SK-N-SH treated with all-trans-retinoic acid at 6 μM for 48 hours (cell line): Measurements from ENCODE around the gene CAMKMT.

Experiments
- ATAC-seq: fragments of 200-7000 bp; cut with Tn5 transposase; 3 replicates; pipeline ENCODE4 v1.9.1; 2020; ENCODE audit warnings: mild to moderate bottlenecking, moderate library complexity
- ARNTL ChIP-seq: fragments of 450-650 bp; formaldehyde crosslinking; IDR thresholded peaks from 2 replicates; pipeline ENCODE4 v1.5.0; 2020; ENCODE audit warnings: low read depth, mild to moderate bottlenecking, moderate library complexity, borderline replicate concordance
- BACH2 ChIP-seq: fragments of 250-450 bp; sonication (Bioruptor Pico); IDR thresholded peaks from 2 replicates; pipeline ENCODE4 v1.9.0; 2021; ENCODE audit warnings: mild to moderate bottlenecking, borderline replicate concordance
- CREB5 ChIP-seq: fragments of 250-450 bp; sonication (Bioruptor Pico); IDR thresholded peaks from 2 replicates; pipeline ENCODE4 v1.5.1; 2020; ENCODE audit warnings: low read depth, mild to moderate bottlenecking, moderate library complexity
- CSDC2 ChIP-seq: fragments of 250-450 bp; sonication (Bioruptor Pico); IDR thresholded peaks from 2 replicates; pipeline ENCODE4 v1.5.0; 2020; ENCODE audit warnings: mild to moderate bottlenecking, moderate library complexity
- CSRNP3 ChIP-seq: fragments of 250-450 bp; sonication (Bioruptor Pico); IDR thresholded peaks from 2 replicates; pipeline ENCODE4 v1.5.1; 2021; ENCODE audit warnings: mild to moderate bottlenecking, moderate library complexity
- ESRRG ChIP-seq: fragments of 250-450 bp; sonication (Bioruptor Pico); IDR thresholded peaks from 2 replicates; pipeline ENCODE4 v1.6.1; 2021; ENCODE audit warnings: mild to moderate bottlenecking
- GLIS3 ChIP-seq: fragments of 250-450 bp; sonication (Bioruptor Pico); IDR thresholded peaks from 2 replicates; pipeline ENCODE4 v1.5.0; 2020; ENCODE audit warnings: mild to moderate bottlenecking, moderate library complexity
- ISL1 ChIP-seq: fragments of 250-450 bp; sonication (Bioruptor Pico); IDR thresholded peaks from 2 replicates; pipeline ENCODE4 v2.1.2; 2022; ENCODE audit warnings: mild to moderate bottlenecking, moderate library complexity
- OSR1 ChIP-seq: fragments of 250-450 bp; sonication (Bioruptor Pico); IDR thresholded peaks from 2 replicates; pipeline ENCODE4 v1.8.0; 2022; ENCODE audit warnings: moderate library complexity, mild to moderate bottlenecking, inconsistent platforms
- POU6F1 ChIP-seq: fragments of 250-450 bp; sonication (Bioruptor Pico); IDR thresholded peaks from 2 replicates; pipeline ENCODE4 v1.8.0; 2021; ENCODE audit warnings: low read depth, mild to moderate bottlenecking, moderate library complexity, borderline replicate concordance
- PPARA ChIP-seq: fragments of 250-450 bp; sonication (Bioruptor Pico); IDR thresholded peaks from 2 replicates; pipeline ENCODE4 v1.5.0; 2020; ENCODE audit warnings: mild to moderate bottlenecking, borderline replicate concordance
- RARB ChIP-seq: fragments of 250-450 bp; sonication (Bioruptor Pico); IDR thresholded peaks from 2 replicates; pipeline ENCODE4 v1.8.0; 2021; ENCODE audit warnings: mild to moderate bottlenecking, moderate library complexity
- SNAI2 ChIP-seq: fragments of 250-450 bp; sonication (Bioruptor Pico); IDR thresholded peaks from 2 replicates; pipeline ENCODE4 v1.5.0; 2020; ENCODE audit warnings: mild to moderate bottlenecking, moderate library complexity
- TCF4 ChIP-seq: fragments of 250-450 bp; sonication (Bioruptor Pico); IDR thresholded peaks from 2 replicates; pipeline ENCODE4 v1.8.0; 2021; ENCODE audit warnings: mild to moderate bottlenecking, moderate library complexity, borderline replicate concordance
- TOX ChIP-seq: fragments of 250-450 bp; sonication (Bioruptor Pico); IDR thresholded peaks from 2 replicates; pipeline ENCODE4 v1.8.0; 2021; ENCODE audit warnings: mild to moderate bottlenecking, moderate library complexity, borderline replicate concordance
- TSHZ2 ChIP-seq: fragments of 250-450 bp; sonication (Bioruptor Pico); IDR thresholded peaks from 2 replicates; pipeline ENCODE4 v1.5.0; 2020; ENCODE audit warnings: mild to moderate bottlenecking, moderate library complexity
- ZC3H10 ChIP-seq: fragments of 250-450 bp; sonication (Bioruptor Pico); IDR thresholded peaks from 2 replicates; pipeline ENCODE4 v1.5.1; 2021; ENCODE audit warnings: mild to moderate bottlenecking, moderate library complexity
- ZFP3 ChIP-seq: fragments of 250-450 bp; sonication (Bioruptor Pico); IDR thresholded peaks from 2 replicates; pipeline ENCODE4 v1.5.0; 2020; ENCODE audit warnings: mild to moderate bottlenecking, moderate library complexity
- ZFP30 ChIP-seq: fragments of 450-650 bp; formaldehyde crosslinking; IDR thresholded peaks from 2 replicates; pipeline ENCODE4 v1.5.0; 2022; ENCODE audit warnings: mild to moderate bottlenecking, moderate library complexity
- ZNF565 ChIP-seq: fragments of 450-650 bp; formaldehyde crosslinking; conservative IDR thresholded peaks from 2 replicates; pipeline ENCODE4 v1.5.0; 2020; ENCODE audit warnings: low read depth, mild to moderate bottlenecking, moderate library complexity
- ZNF70 ChIP-seq: fragments of 450-650 bp; formaldehyde crosslinking; IDR thresholded peaks from 2 replicates; pipeline ENCODE4 v1.5.0; 2020; ENCODE audit warnings: mild to moderate bottlenecking, moderate library complexity

The CAMKMT gene

GRCh38 chr2:44494006-44494405, 132.3 kb downstream of the CAMKMT start:
- no peak for TF ChIP-seq SNAI2 (CRISPR knock-in tag)
- TF ChIP-seq OSR1: no peak
- TF ChIP-seq ISL1 (CRISPR knock-in tag): no peak
- no peak for TF ChIP-seq RARB (CRISPR knock-in tag)
- no peak for TF ChIP-seq CSDC2 (CRISPR knock-in tag)
- no peak for TF ChIP-seq ZNF565 (CRISPR knock-in tag)
- TF ChIP-seq TSHZ2 (CRISPR knock-in tag): no peak
- TF ChIP-seq TCF4: no peak
- TF ChIP-seq BACH2 (CRISPR knock-in tag): no peak
- no peak for TF ChIP-seq CSRNP3
- TF ChIP-seq GLIS3 (CRISPR knock-in tag): no peak
- TF ChIP-seq ZFP30 (CRISPR knock-in tag): no peak
- no peak for TF ChIP-seq PPARA (CRISPR knock-in tag)
- no peak for TF ChIP-seq ZNF70 (CRISPR knock-in tag)
- no peak for TF ChIP-seq CREB5 (CRISPR knock-in tag)
- TF ChIP-seq ZFP3: no peak
- TF ChIP-seq TOX (CRISPR knock-in tag): no peak
- no peak for TF ChIP-seq ESRRG (CRISPR knock-in tag)
- TF ChIP-seq ARNTL (CRISPR knock-in tag): no peak
- ATAC-seq: no peak

GRCh38 chr2:44495035-44495434, 133.3 kb downstream of the CAMKMT start:
- no peak for ATAC-seq
- no peak for TF ChIP-seq GLIS3 (CRISPR knock-in tag)
- TF ChIP-seq TSHZ2 (CRISPR knock-in tag): no peak
- no peak for TF ChIP-seq ZFP3
- no peak for TF ChIP-seq POU6F1 (CRISPR knock-in tag)
- TF ChIP-seq ZFP30 (CRISPR knock-in tag): no peak
- no peak for TF ChIP-seq TCF4
- no peak for TF ChIP-seq ISL1 (CRISPR knock-in tag)
- no peak for TF ChIP-seq ARNTL (CRISPR knock-in tag)
- TF ChIP-seq ZNF565 (CRISPR knock-in tag): no peak
- no peak for TF ChIP-seq RARB (CRISPR knock-in tag)
- TF ChIP-seq CSDC2 (CRISPR knock-in tag): no peak
- no peak for TF ChIP-seq SNAI2 (CRISPR knock-in tag)
- TF ChIP-seq OSR1: no peak
- TF ChIP-seq PPARA (CRISPR knock-in tag): no peak
- TF ChIP-seq ZC3H10 (CRISPR knock-in tag): no peak
- no peak for TF ChIP-seq CSRNP3
- no peak for TF ChIP-seq ZNF70 (CRISPR knock-in tag)
- TF ChIP-seq BACH2 (CRISPR knock-in tag): no peak
